A673 (cell line): ENCODE results near the gene KCNJ9.

ENCODE experiments used
- CTCF ChIP-seq: fragments of 300-800, 200-600 bp; sonication (generic); conservative IDR thresholded peaks from 2 replicates; pipeline ENCODE4 v1.5.1; 2017; ENCODE audit warnings: low read depth, mild to moderate bottlenecking, antibody characterized with exemption, low read length, moderate library complexity, mixed read lengths
- EZH2 ChIP-seq: fragments of 200-600 bp; sonication (generic); IDR thresholded peaks from 2 replicates; pipeline ENCODE4 v1.6.1; 2017; ENCODE audit warnings: borderline replicate concordance, low read depth, mild to moderate bottlenecking, mixed read lengths, antibody characterized with exemption, low read length; ENCODE audit not compliant: poor library complexity, severe bottlenecking

GRCh38 chr1:160053548-160054365 lies 27.6 kb upstream of the KCNJ9 start:
- TF ChIP-seq CTCF (no peak), EZH2 (no peak)
